DND-41 (cell line): Measurements from ENCODE around the gene PRDM15.

Experiments
- ATAC-seq: fragments of 200-7000 bp; cut with Tn5 transposase; 3 replicates; pipeline ENCODE4 v1.9.1; 2021; ENCODE audit warnings: low read depth; ENCODE audit not compliant: insufficient read depth
- DNase-seq: peaks from one replicate; pipeline ENCODE4 v3.0.0-alpha.2; 2020
- H2AFZ ChIP-seq: 2 replicates; pipeline ENCODE4 v1.6.0; 2012; ENCODE audit warnings: low read depth, low read length
- H3K27ac ChIP-seq: 2 replicates; pipeline ENCODE4 v1.5.1; 2012; ENCODE audit warnings: low read length, inconsistent platforms
- H3K27me3 ChIP-seq: fragments of 200-600 bp; sonication (generic); 2 replicates; pipeline ENCODE4 v1.6.0; 2012; ENCODE audit warnings: low read length, mild to moderate bottlenecking, inconsistent platforms; ENCODE audit not compliant: insufficient read depth, poor library complexity
- H3K36me3 ChIP-seq: 2 replicates; pipeline ENCODE4 v1.5.1; 2012; ENCODE audit warnings: low read length, inconsistent platforms; ENCODE audit not compliant: insufficient read depth
- H3K4me1 ChIP-seq: 2 replicates; pipeline ENCODE4 v1.5.1; 2012; ENCODE audit warnings: mild to moderate bottlenecking, low read length; ENCODE audit not compliant: insufficient read depth
- H3K4me2 ChIP-seq: 2 replicates; pipeline ENCODE4 v1.6.0; 2012; ENCODE audit warnings: mild to moderate bottlenecking, moderate library complexity, low read length, inconsistent platforms; ENCODE audit not compliant: insufficient read depth
- H3K4me3 ChIP-seq, 2 experiments: fragments of 200-600 bp in 1 of 2; shearing (Covaris generic) in 1 of 2; 2 replicates each; pipeline ENCODE4 v1.5.1; 2012 to 2016; ENCODE audit warnings: inconsistent platforms in 2 of 2, low read length in 2 of 2, mild to moderate bottlenecking in 2 of 2, low read depth in 1 of 2, moderate library complexity in 1 of 2
- H3K79me2 ChIP-seq: 2 replicates; pipeline ENCODE4 v1.6.0; 2012; ENCODE audit warnings: low read length, inconsistent platforms; ENCODE audit not compliant: insufficient read depth
- H3K9ac ChIP-seq: 2 replicates; pipeline ENCODE4 v1.6.0; 2012; ENCODE audit warnings: low read depth, mild to moderate bottlenecking, inconsistent platforms, low read length, moderate library complexity
- H3K9me3 ChIP-seq: 2 replicates; pipeline ENCODE4 v1.5.1; 2012; ENCODE audit warnings: low read length, moderate library complexity, mild to moderate bottlenecking, inconsistent platforms; ENCODE audit not compliant: insufficient read depth, severe bottlenecking
- H4K20me1 ChIP-seq: 2 replicates; pipeline ENCODE4 v1.6.0; 2012; ENCODE audit warnings: low read length; ENCODE audit not compliant: insufficient read depth
- CTCF ChIP-seq: IDR thresholded peaks from 2 replicates; pipeline ENCODE4 v1.5.1; 2012; ENCODE audit warnings: borderline replicate concordance, low read length, moderate library complexity, mild to moderate bottlenecking; ENCODE audit not compliant: poor library complexity, severe bottlenecking; ENCODE audit errors: extremely low read depth
- EZH2 ChIP-seq: IDR thresholded peaks from 3 replicates; pipeline ENCODE4 v1.6.1; 2012; ENCODE audit warnings: borderline replicate concordance, low read depth, mild to moderate bottlenecking, moderate library complexity, low read length, inconsistent platforms; ENCODE audit not compliant: severe bottlenecking

Gene PRDM15

GRCh38 chr21:41871293-41872030 lies 7.7 kb downstream of the PRDM15 start:
- Histone ChIP-seq H2AFZ (no peak overlapping the region), H3K4me2 (no peak overlapping the region), H3K4me3 (no peak overlapping the region), H3K36me3 (peaks cover 21% of the 10 kb centered on the region), H3K79me2 (peaks cover 83% of the 10 kb centered on the region), H3K27me3 (no peaks in the 10 kb centered on the region), H4K20me1 (peaks cover 23% of the 10 kb centered on the region; the same call in 1 of the 2 replicates), H3K27ac (no peak overlapping the region), H3K4me1 (peaks cover 4% of the 10 kb centered on the region), H3K9me3 (no peaks in the 10 kb centered on the region), H3K9ac (no peak overlapping the region)
- DNase-seq = no peak
- ATAC-seq = no peak
- no peak for TF ChIP-seq EZH2
- TF ChIP-seq CTCF = no peak

GRCh38 chr21:41869771-41870170 lies 9.4 kb downstream of the PRDM15 start:
- H3K36me3 ChIP-seq = peaks cover 12% of the 10 kb centered on the region
- no peak for TF ChIP-seq EZH2
- no peak for TF ChIP-seq CTCF
- no peaks in the 10 kb centered on the region for H3K9me3 ChIP-seq
- ATAC-seq = no peak
- no peak overlapping the region for H3K4me3 ChIP-seq
- no peak overlapping the region for H2AFZ ChIP-seq
- peaks cover 83% of the 10 kb centered on the region for H3K79me2 ChIP-seq
- DNase-seq = no peak
- peaks cover 31% of the 10 kb centered on the region; the same call in 1 of the 2 replicates for H4K20me1 ChIP-seq
- H3K27ac ChIP-seq = no peak overlapping the region
- no peaks in the 10 kb centered on the region for H3K4me1 ChIP-seq
- no peaks in the 10 kb centered on the region for H3K27me3 ChIP-seq
- no peak overlapping the region for H3K9ac ChIP-seq
- H3K4me2 ChIP-seq = no peak overlapping the region

GRCh38 chr21:41868062-41868710 lies 11.0 kb downstream of the PRDM15 start:
- ATAC-seq (no peak), DNase-seq (no peak)
- H3K4me2 ChIP-seq = no peak overlapping the region
- peaks cover 79% of the 10 kb centered on the region for H3K79me2 ChIP-seq
- H3K9ac ChIP-seq = no peak overlapping the region
- H3K4me1 ChIP-seq = no peaks in the 10 kb centered on the region
- no peaks in the 10 kb centered on the region for H3K9me3 ChIP-seq
- H3K27ac ChIP-seq = no peak overlapping the region
- H3K4me3 ChIP-seq = no peak overlapping the region
- TF ChIP-seq CTCF (no peak), EZH2 (no peak)
- H3K27me3 ChIP-seq = no peaks in the 10 kb centered on the region
- peaks cover 6% of the 10 kb centered on the region; the same call in 1 of the 2 replicates for H3K36me3 ChIP-seq
- no peak overlapping the region for H2AFZ ChIP-seq
- H4K20me1 ChIP-seq = peaks cover 31% of the 10 kb centered on the region; the same call in 1 of the 2 replicates
